Neural cell (in vitro differentiated cells): Measurements from ENCODE around the gene L3MBTL4. TPM values are rescaled to one million over a fixed set of nuclear protein-coding genes. Genes with fewer than 3 reads are reported as not detected.

Source experiments
- H2AFZ ChIP-seq: fragments of 200-600, 300-800 bp; sonication (generic), shearing (Covaris generic); 2 replicates; pipeline ENCODE4 v1.6.0; 2014; ENCODE audit warnings: low read depth, mild to moderate bottlenecking, antibody characterized with exemption, low read length, moderate library complexity
- H3F3A ChIP-seq: fragments of 200-600 bp; shearing (Covaris generic); 2 replicates; pipeline ENCODE4 v1.6.1; 2016; ENCODE audit warnings: mild to moderate bottlenecking, moderate library complexity, mixed read lengths, antibody characterized with exemption, low read length; ENCODE audit not compliant: insufficient read depth, poor library complexity, severe bottlenecking
- H3K27ac ChIP-seq: fragments of 200-600, 300-800 bp; sonication (generic), shearing (Covaris generic); 2 replicates; pipeline ENCODE4 v1.5.1; 2014; ENCODE audit warnings: mild to moderate bottlenecking, low read length, moderate library complexity
- H3K27me3 ChIP-seq: fragments of 300-800, 200-600 bp; sonication (generic), shearing (Covaris generic); 2 replicates; pipeline ENCODE4 v1.6.0; 2014; ENCODE audit warnings: mild to moderate bottlenecking, low read depth, low read length, moderate library complexity; ENCODE audit not compliant: insufficient read depth
- H3K36me3 ChIP-seq: fragments of 300-800, 200-600 bp; sonication (generic), shearing (Covaris generic); 2 replicates; pipeline ENCODE4 v1.5.1; 2014; ENCODE audit warnings: mild to moderate bottlenecking, antibody characterized with exemption, low read length, moderate library complexity; ENCODE audit not compliant: insufficient read depth
- H3K4me2 ChIP-seq: fragments of 300-800, 200-600 bp; sonication (generic), shearing (Covaris generic); 2 replicates; pipeline ENCODE4 v1.6.0; 2014; ENCODE audit warnings: mild to moderate bottlenecking, low read length
- H3K4me3 ChIP-seq: fragments of 300-800, 200-600 bp; sonication (generic), shearing (Covaris generic); 2 replicates; pipeline ENCODE4 v1.5.1; 2014; ENCODE audit warnings: mild to moderate bottlenecking, low read length, moderate library complexity
- H3K79me2 ChIP-seq: fragments of 200-600 bp; shearing (Covaris generic); replicated peaks from 2 replicates; pipeline ENCODE4 v1.6.0; 2014; ENCODE audit warnings: mild to moderate bottlenecking, low read length, moderate library complexity; ENCODE audit not compliant: insufficient read depth
- H3K9ac ChIP-seq: fragments of 300-800, 200-600 bp; sonication (generic), shearing (Covaris generic); 2 replicates; pipeline ENCODE4 v1.6.1; 2016; ENCODE audit warnings: mild to moderate bottlenecking, low read length, mixed read lengths
- H3K9me2 ChIP-seq: fragments of 200-600 bp; shearing (Covaris generic); 2 replicates; pipeline ENCODE4 v1.6.1; 2016; ENCODE audit warnings: mild to moderate bottlenecking, low read length, mixed read lengths; ENCODE audit not compliant: insufficient read depth
- H3K9me3 ChIP-seq: fragments of 200-600, 300-800 bp; sonication (generic), shearing (Covaris generic); 2 replicates; pipeline ENCODE4 v1.6.1; 2016; ENCODE audit warnings: mild to moderate bottlenecking, mixed run types, low read length, moderate library complexity, mixed read lengths
- H4K20me1 ChIP-seq: fragments of 200-600 bp; shearing (Covaris generic); 2 replicates; pipeline ENCODE4 v1.6.1; 2016; ENCODE audit warnings: mild to moderate bottlenecking, mixed run types; ENCODE audit not compliant: insufficient read depth
- CTCF ChIP-seq: fragments of 450-650 bp; IDR thresholded peaks from 2 replicates; pipeline ENCODE4 v1.5.1; 2014; ENCODE audit warnings: antibody characterized with exemption, mild to moderate bottlenecking, moderate library complexity; ENCODE audit not compliant: poor library complexity, severe bottlenecking
- EP300 ChIP-seq: fragments of 450-650 bp; conservative IDR thresholded peaks from 2 replicates; pipeline ENCODE4 v1.6.1; 2014; ENCODE audit warnings: antibody characterized with exemption, mild to moderate bottlenecking, moderate library complexity; ENCODE audit not compliant: poor library complexity, severe bottlenecking
- EZH2 ChIP-seq: fragments of 200-600, 300-800 bp; shearing (Covaris generic), sonication (generic); IDR thresholded peaks from 2 replicates; pipeline ENCODE4 v1.6.1; 2014; ENCODE audit warnings: antibody characterized with exemption, low read length, borderline replicate concordance, mild to moderate bottlenecking; ENCODE audit not compliant: insufficient read depth, poor library complexity, severe bottlenecking
- MXI1 ChIP-seq: fragments of 450-650 bp; conservative IDR thresholded peaks from 2 replicates; pipeline ENCODE4 v1.6.1; 2014; ENCODE audit warnings: antibody characterized with exemption, mild to moderate bottlenecking; ENCODE audit not compliant: poor library complexity, severe bottlenecking
- POLR2AphosphoS5 ChIP-seq: IDR thresholded peaks from 2 replicates; pipeline ENCODE4 v1.6.1; 2012
- RAD21 ChIP-seq: fragments of 450-650 bp; conservative IDR thresholded peaks from 2 replicates; pipeline ENCODE4 v1.6.1; 2014; ENCODE audit warnings: antibody characterized with exemption, mild to moderate bottlenecking, moderate library complexity
- REST ChIP-seq: IDR thresholded peaks from 2 replicates; pipeline ENCODE4 v1.6.1; 2012; ENCODE audit warnings: borderline replicate concordance
- SMC3 ChIP-seq: fragments of 450-650 bp; conservative IDR thresholded peaks from 2 replicates; pipeline ENCODE4 v1.6.1; 2014; ENCODE audit warnings: antibody characterized with exemption, mild to moderate bottlenecking, moderate library complexity; ENCODE audit not compliant: poor library complexity
- TAF1 ChIP-seq: IDR thresholded peaks from 2 replicates; pipeline ENCODE4 v1.6.1; 2012; ENCODE audit warnings: low read depth
- polyA plus RNA-seq: library from polyadenylated mRNA; depleted of rRNA; stranded (reverse); fragments of >200 nt; gene quantifications from 2 replicates; pipeline ENCODE4 v1.2.3, GENCODE V29; 2014

L3MBTL4 gene
- polyA plus RNA-seq, 1 donor from 2014 or later: 0.90 TPM

GRCh38 chr18:6207941-6208340 lies 206.8 kb downstream of the L3MBTL4 start:
- no peaks in the 10 kb centered on the region for H3K36me3 ChIP-seq
- H3K27me3 ChIP-seq: no peaks in the 10 kb centered on the region
- H3K9me3 ChIP-seq: no peaks in the 10 kb centered on the region
- no peak overlapping the region for H3K4me2 ChIP-seq
- no peak overlapping the region for H3K4me3 ChIP-seq
- no peaks in the 10 kb centered on the region for H3K79me2 ChIP-seq
- no peaks in the 10 kb centered on the region for H4K20me1 ChIP-seq
- no peak overlapping the region for H2AFZ ChIP-seq
- H3K9ac ChIP-seq: no peak overlapping the region
- TF ChIP-seq MXI1 (no peak), RAD21 (no peak), EZH2 (no peak), REST (no peak), SMC3 (no peak), POLR2AphosphoS5 (no peak), EP300 (no peak), TAF1 (no peak), CTCF (no peak)
- H3K9me2 ChIP-seq: no peaks in the 10 kb centered on the region
- no peak overlapping the region for H3K27ac ChIP-seq
- H3F3A ChIP-seq: no peaks in the 10 kb centered on the region

GRCh38 chr18:6207116-6207515 lies 207.6 kb downstream of the L3MBTL4 start:
- Histone ChIP-seq H2AFZ (no peak overlapping the region), H3K4me2 (no peak overlapping the region), H3F3A (no peaks in the 10 kb centered on the region), H3K9me2 (no peaks in the 10 kb centered on the region), H3K79me2 (no peaks in the 10 kb centered on the region), H4K20me1 (no peaks in the 10 kb centered on the region), H3K9me3 (no peaks in the 10 kb centered on the region), H3K9ac (no peak overlapping the region), H3K27me3 (no peaks in the 10 kb centered on the region), H3K36me3 (no peaks in the 10 kb centered on the region), H3K27ac (no peak overlapping the region), H3K4me3 (no peak overlapping the region)
- TF ChIP-seq TAF1: no peak
- TF ChIP-seq POLR2AphosphoS5: no peak
- no peak for TF ChIP-seq MXI1
- no peak for TF ChIP-seq SMC3
- no peak for TF ChIP-seq RAD21
- no peak for TF ChIP-seq REST
- no peak for TF ChIP-seq CTCF
